Activated CD8-positive, alpha-beta memory T cell treated with anti-CD3 and anti-CD28 coated beads for 48 hours (primary cell): ENCODE data around the gene LMF1.
"Not testable (repeated sequence)": the region's sequence is repeated elsewhere in the genome, so short reads cannot be mapped to it uniquely, and the experiment has no call there.

Source experiments
- DNase-seq, 3 experiments: peaks; one replicate each; pipeline ENCODE4 v3.0.0-alpha.2; 2020; ENCODE audit warnings: low read depth in 2 of 3, low spot score in 2 of 3

The LMF1 gene

DNA sequence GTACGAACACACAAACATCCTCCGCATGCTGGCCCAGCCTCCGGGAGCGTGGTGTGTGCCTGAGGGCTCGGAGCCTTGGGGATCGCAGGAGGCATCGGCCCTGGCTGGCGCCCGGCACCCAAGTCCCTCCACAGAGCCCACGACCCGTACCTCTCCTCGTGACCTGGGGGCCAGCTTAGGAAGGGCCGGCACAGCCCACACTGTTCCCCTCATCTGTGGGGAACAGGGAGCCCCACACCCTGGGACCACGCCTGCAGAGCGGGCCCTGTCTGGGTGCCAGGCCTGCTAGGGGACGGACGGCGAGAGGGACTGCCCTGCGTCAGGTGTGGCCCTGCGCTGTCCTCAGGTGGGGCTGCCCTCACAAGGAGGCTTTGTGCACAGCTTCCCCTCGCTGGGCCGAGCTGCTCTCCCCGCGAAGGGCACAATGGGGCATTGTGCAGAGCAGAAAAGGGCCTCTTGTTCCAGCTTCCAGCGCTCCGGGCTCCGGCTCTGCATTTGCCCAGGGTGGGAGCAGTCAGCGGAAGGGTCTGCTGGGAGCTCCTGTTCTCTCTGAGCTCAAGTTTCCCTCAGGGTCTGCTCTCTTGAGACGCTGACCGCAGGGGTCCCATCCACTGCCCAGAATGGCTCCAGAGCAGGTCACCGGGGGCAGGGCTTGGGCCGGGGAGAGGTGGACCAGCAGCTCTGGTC lies 1.7 kb upstream of the LMF1 start:
- DNase-seq, result no peak

DNA sequence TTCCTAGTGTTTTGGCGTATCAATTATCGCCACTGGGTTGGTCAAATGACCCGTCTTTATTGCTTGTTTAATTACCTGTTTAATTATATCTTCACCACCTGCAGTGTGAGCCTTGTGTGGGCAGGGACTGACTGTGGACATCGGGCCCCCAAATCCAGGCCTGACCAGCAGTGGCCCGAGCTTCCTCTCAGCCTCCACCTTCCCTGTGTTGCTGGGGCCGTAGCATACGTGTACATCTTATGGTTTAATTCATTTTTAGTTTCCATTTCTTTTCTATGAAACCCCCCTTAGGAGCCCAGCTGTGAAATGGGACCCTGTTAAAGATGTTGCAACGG lies 1.2 kb upstream of the LMF1 start:
- DNase-seq, result no peak

DNA sequence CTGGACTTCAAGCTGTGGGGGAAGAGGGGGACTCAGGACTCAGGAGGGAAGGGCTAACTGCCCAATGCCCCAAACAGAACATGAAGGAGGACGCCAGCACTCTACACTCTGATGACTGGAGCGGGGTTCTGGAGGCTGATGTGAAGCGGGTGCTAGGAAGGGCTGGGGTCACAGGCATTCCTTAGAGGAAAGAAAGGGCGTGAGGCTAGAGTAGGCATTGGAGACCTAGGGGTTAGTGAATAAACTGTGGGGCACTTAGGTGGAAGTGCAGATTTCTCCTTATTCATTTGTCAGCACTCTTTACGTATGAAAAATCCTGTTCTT lies 760 bp upstream of the LMF1 start:
- DNase-seq, result no peak

DNA sequence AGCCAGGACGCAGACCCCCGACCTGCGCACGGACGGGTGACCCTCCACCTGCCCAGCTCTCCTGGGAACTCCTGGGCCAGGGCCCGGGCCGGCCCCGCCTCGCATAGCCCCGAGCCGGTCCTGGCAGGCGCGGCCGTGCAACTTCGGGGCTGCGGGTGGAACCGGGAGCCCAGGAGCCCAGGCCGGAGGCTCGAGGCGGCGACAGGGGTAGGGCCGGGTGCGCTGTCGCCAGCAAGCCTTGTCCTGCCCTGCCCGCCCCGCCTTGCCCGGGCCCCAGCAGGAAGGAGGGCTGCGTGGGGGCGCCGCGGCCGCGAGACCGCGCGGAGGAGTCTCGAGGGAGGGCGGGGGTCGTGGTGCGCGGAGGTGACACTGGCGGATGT lies 408 bp downstream of the LMF1 start:
- DNase-seq, result no peak

DNA sequence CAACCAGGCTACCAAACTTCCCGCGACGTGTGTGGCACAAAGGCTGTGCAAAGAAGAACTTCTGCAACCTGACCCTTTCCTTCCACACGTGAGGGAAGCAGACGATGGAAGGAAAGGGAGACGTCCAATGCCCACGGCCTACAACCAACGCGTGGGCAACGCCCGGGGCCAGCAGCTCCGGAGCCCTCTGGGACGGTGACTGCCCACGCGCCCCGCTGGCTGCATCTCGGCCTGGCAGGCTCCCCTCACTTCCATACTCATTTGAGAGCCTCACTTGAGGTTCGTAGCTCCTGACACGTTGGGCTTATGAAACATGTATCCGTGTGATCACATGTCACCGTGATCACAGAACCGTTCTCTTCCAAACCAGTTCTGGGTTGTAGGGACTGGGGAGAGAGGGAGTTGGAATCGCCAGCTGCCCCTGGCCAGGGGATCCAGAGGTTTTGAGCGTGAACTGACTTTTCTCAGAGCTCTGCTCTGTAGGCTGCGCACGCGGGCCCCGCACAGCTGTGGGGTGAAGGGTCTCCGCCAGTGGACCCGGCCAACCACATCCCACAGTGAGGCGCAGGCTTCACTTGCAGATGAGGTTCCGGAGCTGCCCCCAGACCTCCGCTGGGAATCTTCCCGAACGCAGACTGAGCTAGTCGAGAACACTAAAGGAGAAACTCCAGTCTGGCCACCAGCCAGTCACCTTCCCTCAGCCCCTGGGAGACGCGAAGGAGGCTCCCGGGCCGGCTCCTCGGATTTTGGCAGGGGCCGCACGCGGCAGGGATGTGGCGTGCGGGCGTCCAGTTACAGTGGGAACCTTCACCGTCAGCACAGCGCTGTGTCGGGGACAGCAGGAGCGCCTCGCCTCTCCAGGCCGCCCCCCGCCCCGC lies 1.0 kb downstream of the LMF1 start:
- DNase-seq, result no peak

DNA sequence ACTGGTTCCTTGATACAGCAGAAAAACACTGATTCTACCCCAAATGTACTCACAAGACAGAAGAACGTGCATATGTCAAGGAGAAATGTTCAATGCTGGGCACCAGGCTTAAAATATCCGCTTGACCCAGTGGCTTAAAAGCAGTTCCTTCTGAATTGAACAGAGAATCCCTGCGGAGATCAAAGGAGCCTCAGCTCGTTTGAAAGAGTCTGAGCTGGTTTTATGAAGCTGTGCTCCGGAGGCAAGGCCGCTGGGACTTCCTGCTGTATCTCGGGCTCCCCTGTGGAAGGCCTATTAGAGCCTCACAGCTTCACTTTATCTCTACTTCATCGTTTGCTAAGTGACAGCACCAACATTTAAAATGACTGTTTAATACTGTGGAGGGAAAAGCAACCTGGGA lies 2.2 kb downstream of the LMF1 start:
- DNase-seq, result no peak

DNA sequence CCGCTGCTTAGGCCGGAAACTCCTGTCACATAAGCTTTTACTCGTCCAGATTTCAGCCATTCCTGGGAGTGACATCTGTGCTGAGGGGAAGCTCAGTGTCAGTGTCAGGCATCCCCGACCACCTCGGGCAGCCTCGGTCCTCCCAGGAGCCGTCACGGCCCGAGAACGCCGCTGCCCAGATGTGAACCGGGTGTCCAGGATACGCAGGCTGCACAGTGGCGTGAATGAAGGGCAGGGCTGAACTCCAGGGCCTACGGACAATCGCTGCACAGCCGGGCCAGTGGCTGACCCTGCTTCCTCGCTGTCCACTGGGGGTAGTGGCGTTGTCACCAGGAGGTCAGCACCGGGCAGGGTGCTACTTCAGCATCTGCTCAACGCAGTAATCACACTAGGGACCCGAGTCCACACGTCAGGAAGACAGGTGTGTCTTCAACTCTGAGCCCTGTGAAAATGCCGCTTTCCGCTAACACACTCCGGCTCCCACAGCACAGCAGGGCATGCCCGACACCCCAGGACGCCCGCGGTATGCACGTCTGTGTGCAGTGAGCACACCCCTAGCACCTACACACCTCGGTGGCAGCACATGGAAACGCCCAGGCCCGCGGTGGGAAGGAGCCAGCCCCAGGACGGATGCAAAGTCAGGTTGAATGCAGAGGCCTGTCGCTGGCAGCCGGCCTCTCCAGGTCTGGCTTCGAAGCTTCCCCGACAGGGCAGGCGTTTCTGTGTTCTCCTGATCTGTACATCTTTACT lies 3.1 kb downstream of the LMF1 start:
- no peak for DNase-seq

DNA sequence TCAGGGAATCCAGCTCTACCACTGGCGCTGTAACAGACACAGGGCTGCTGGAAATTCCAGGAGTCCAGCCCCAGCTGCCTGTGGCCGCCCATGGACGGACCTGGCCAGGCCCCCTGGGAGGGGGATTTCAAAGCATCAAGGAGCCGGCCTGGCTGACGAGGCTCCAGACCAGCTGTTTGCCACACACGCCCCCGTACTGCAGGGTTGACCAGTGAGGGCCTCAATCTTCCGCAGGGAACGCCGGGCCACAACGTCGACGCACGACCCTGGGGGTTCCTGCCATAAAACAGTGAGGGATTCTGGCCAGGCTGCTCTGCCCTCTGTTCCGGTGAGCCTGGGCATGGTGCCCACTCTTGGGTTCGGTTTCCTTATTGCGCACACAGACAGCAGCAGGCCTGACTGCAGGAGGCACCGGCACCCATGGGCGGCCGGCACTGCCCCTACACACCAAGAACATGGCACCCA lies 3.7 kb downstream of the LMF1 start:
- DNase-seq, result no peak

DNA sequence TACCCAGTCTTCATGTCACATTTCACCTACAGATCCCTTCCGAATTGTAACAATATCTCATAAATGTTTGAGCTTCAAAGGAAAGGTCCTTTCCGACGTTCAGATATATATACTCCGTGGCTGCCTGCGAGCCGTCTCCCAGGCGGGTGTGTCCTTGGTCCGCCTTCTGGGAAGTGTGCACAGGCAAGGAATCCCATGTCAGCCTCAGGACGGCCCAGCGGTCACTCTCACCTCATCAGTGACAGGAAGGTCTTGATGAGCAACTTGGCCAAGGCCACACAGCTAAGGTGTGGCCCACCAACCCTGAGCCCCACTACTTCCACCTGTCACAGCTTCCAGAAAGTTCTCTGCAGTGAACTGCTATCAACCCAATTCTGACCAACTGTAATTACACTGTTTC lies 4.3 kb downstream of the LMF1 start:
- no peak for DNase-seq

DNA sequence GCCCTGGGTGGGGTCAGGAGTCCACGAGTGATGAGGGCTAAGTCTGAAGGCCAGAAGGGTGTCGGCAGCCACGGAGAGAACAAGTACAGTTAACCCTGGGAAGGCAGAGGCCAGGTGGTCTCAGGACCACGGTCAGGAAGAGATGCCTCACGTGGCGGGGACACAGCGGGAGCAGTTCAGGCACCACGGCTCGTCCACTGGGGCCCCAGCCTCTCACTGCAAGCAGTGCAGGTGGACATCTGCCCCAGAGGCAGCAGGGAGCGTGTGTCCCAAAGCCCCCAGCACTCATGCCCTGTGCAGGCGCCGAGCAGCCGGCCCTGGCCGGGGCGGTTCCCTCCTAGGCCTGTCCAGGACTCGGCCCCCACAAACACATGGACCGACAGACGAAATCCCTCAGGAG lies 4.7 kb downstream of the LMF1 start:
- no peak for DNase-seq

DNA sequence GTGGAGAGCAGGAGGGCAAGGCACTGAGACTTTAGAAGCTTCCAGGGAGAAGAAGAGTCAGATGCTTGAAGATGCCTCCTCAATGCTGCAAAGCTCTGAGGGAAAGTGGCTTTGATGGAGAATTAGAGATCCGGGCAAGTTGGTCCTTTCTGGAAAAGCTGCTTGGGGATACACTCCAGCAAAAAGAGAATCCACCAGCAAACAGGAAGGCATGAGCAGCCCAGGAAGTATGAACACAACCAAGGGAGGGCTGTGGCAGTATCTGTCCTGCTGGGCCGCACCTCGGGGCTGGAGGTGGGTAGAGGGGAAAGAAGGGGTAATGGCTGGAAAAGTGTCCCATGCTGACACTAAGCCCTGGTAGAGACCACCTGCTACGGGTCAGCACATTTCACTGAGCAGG lies 5.3 kb downstream of the LMF1 start:
- no peak for DNase-seq

DNA sequence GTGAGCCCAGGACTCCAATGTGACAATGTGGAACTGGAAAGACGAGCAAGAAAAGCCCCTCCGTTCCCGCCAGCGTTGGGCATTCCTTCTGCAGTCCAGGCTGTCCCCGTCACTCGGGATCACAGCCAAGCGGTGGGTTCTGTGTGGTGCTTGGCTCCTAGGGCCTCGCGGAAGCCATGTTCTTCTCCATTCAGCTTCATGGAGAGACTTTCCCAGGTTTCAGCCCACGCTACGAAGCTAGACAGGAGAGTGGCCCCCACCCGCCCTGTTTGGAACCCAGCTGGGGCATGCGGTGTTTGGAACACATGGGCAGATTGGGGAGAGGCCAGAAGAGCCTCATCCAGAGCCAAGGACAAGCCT lies 5.8 kb downstream of the LMF1 start:
- DNase-seq, result no peak

DNA sequence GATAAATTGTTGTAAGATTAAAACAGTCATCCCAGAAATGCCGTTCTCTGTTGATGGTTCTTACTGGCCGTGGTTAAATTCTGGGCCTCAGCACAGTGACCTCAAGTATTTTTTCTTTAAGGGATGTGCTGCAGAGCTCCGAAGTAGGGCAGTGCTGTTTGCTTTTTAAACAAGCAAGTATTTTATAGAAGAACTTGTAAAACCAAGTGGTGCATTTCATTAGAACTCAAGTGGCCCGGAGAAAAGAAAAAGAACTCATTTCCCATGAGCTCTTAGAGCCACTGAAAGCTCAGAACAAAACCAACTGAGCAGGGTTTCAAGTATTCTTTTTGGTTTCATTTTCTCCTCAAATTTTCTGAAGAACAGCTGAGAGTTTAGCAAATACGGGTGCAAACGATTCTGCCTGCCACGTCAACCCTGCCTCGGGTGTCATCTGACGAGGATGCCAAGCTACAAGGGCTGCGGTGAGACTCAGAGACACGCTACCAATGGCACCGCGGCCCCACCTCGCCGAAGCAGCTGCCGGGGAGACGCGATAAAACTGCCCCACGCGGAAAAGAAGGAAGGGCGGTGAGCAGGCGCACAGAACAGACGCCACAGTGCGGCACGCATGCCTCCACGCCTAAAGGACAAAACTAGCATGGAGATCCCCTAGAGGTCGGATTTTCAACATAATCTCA lies 6.3 kb downstream of the LMF1 start:
- no peak for DNase-seq

DNA sequence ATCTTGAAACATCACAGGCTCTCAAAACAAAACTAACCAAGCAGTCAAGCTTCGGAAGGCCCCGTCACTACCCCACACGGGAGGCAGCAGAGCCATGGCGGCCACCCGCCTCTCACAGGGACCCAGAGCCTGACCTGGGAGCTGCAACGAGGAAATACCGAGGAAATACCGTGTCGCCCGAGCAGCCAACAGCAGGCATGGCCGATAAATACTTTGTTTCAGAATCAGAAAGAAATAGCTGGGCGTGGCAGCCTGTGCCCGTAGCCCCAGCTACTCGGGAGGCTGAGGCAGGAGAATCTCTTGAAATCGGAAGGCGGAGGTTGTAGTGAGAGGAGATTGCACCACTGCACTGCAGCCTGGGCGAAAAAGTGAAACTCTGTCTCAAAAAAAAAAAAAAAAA lies 6.9 kb downstream of the LMF1 start:
- DNase-seq, result no peak

DNA sequence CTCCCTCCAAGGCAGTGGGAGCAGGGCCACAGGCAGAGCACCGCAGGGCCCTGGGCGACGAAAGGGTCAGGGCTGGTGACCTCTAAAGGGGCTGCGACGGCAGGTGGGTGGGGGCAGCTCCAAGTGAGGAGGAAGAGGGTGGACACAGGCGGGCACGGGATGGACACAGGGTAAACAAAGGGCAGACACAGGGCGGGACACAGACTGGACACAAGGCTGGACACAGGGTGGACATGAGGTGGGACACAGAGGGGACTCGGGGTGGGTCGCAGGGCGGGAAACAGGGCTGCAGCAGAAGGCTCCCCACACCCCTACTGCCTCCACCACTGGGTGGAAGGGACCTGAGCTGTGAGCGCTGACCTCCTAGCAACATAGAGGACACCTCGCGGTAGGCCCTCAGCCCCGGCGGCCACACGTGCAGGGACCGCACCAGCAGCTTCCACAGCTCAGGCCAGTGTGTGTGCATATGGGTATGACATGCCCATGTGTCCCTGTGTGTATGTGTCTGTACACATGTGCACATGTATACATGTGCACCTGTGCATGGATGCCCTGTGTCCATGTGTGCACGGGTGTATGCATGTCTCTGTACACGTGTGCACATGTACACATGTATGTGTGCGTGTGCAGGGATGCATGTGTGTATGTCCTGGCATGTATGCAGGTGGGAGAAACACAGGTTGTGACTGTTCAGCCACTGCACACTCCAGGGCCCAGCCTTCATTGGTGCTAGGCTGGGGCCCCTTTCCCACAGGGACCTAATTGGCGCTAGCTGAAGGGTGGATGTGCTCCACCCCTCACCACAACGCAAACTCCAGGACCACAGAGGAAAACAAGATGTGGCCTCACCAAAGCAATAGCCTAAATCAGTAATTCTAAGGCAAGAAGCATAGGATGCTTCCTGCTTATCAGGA lies 7.6 kb downstream of the LMF1 start:
- no peak for DNase-seq

DNA sequence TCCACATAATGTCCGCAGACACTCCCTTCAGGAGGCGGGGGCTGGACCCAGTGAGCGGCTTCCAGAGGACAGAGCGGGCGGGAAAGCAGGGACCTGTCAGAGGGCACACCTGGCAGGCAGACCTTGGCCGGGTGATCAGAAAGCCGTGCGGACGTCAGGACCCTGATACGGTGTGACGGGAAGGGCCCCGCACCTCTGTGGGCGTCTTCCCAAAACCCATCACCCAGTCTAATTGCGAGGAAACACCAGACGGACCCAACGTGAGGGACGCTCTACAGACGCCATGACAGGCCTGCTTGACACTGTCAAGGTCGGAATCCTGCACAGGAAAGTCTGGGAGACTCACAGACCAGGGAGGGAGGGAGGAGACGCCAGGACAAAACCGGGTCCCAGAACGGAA lies 8.4 kb downstream of the LMF1 start:
- DNase-seq, result no peak

DNA sequence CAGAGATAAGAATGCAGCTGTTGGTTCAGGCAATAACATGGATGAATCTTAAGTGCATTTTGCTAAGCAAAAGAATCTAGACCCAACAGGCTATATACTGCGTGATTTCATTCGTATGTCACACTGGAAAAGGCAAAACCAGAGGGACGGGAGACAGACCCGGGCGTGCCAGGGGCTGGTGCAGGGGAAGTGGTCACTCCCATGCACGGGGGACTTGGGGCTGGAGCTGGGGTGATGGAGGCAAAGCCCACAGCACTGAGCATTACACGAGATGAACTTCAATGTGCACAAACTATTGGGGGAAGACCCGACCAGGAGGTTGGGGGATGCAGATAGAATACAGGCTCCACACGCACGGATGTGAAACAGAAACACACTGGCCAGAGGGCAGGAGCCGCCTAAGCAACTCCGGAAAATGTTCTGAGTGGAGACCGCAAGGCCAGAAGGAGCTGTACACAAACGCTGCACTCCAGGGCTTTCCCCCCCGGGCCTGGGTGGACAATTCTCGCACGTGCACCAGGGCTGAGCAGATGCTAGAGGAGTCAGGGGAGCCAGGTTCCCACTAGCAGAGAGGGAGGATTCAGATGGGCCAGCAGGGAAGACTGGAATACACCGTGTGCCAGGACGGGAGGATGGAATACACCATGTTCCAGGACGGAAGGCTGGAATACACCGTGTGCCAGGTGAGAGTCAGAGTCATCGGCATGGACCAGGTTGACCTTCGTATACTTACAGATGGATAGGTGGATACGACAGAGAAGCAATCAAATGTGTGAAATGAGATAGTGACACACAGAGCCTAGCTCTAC lies 11.3 kb downstream of the LMF1 start:
- DNase-seq, result no peak

DNA sequence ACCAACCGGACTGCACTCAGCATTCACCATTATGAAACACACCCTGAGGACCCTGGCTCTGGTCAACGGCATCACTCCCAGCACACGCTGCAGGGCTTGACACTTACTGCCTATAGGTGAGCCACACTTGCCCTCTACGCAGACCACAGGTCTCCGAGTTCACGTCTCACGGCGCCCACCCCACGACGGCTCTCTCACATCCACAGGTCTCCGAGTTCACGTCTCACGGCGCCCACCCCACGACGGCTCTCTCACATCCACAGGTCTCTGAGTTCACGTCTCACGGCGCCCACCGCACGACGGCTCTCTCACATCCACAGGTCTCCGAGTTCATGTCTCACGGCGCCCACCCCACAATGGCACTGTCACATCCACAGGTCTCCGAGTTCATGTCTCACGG lies 15.0 kb downstream of the LMF1 start:
- DNase-seq, result not testable (repeated sequence)

DNA sequence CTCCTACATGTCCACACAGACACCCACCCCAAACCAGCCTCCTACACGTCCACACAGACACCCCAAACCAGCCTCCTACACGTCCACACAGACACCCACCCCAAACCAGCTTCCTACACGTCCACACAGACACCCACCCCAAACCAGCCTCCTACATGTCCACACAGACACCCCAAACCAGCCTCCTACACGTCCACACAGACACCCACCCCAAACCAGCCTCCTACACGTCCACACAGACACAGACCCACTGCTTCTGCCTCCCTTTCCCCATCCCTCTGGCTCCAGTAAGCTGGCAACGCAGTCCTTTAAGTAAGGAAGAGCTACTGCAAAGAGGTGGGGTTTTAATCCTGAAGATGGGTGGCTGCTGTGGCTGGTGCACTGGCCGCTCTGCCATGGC lies 17.0 kb downstream of the LMF1 start:
- not testable (repeated sequence) for DNase-seq

DNA sequence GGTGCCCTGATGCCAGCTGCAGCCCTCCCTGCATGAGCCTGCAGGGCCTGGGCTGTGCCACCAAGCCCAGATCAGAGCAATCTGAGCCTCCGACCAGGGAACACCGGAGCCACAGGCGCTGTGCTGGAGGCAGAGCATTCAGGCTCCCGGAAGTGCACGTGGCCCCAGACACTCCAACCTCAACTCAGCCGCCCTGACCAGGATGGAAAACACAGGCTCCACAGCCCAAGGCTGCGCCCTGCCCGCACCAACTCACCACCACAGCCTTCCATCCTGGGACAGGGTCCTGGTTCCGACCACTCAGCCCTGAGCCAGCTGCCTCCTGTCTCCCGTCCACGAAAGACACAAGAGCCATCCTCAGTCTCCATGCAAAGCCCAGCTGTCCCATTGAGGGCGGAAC lies 18.5 kb downstream of the LMF1 start:
- DNase-seq, result no peak
